Activated CD4-positive, alpha-beta T cell treated with anti-CD3 and anti-CD28 coated beads, Interleukin-2, Interleukin-4, amounts not matched to agents 100 ng/mL and 50 ng/mL, durations not matched to agents 16 hours and 8 hours (primary cell): ENCODE measurements around the gene SCUBE1.
A peak's percentile ranks its signal among the peaks of the same experiment; 100 is the strongest.
"Not testable (repeated sequence)": the region's sequence is repeated elsewhere in the genome, so short reads cannot be mapped to it uniquely, and the experiment has no call there.

Experiments used
- DNase-seq: peaks from one replicate; pipeline ENCODE4 v3.0.0-alpha.2; 2020; ENCODE audit warnings: low spot score

The SCUBE1 gene

GRCh38 chr22:43356881-43357280 is 13.7 kb upstream of the SCUBE1 start:
- no peak for DNase-seq

DNA sequence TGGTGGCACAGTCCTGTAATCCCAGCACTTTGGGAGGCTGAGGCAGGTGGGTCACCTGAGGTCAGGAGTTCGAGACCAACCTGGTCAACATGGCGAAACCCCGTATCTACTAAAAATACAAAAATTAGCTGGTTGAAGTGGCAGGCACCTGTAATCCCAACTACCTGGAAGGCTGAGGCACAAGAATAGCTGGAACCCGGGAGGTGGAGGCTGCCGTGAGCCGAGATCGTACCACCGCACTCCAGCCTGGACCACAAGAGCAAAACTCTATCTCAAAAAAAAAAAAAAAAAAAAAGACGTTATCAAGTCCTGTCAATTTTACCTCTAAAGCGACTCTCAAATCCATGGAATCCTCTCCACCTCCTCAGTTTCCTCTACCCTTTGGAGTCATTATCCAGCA is 12.5 kb upstream of the SCUBE1 start:
- DNase-seq, result not testable (repeated sequence)

DNA sequence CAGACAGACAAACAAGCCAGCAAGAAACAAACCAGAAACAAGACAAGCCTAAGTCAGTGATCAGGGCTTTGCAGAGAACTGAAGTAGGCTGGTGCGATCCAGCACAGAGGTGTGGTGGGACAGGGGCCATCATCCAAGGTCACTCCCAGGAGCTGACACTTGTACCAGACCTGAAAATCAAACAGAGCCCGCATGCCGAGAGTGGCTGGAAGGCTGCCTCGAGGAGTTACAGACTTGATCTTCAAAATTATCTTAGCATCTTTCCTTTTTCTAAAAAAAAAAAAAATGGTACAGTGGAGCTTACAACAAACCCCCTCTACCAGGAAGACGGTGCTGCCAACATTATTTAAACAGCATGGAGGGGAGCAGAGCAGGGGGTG is 8.8 kb upstream of the SCUBE1 start:
- DNase-seq, result no peak

DNA sequence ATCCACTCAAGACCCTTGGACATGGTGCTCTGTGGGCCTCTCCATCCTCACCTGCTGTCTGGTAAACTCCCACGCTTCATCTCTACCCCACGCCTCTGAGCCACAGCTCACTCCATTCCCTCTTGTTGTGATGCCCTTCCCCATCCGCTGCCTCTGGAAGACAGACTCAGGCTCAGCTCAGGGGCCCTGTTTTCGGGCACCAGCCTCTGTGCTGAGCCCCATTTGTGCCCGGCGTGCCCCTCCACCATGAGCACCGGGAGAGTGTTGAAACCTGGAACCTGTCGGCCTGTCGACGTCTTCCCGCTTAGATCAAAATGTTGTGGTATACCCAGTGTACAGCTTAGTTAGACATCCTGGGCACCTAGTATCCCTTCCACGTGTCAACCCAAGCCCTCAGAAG is 6.5 kb upstream of the SCUBE1 start:
- DNase-seq, result no peak

DNA sequence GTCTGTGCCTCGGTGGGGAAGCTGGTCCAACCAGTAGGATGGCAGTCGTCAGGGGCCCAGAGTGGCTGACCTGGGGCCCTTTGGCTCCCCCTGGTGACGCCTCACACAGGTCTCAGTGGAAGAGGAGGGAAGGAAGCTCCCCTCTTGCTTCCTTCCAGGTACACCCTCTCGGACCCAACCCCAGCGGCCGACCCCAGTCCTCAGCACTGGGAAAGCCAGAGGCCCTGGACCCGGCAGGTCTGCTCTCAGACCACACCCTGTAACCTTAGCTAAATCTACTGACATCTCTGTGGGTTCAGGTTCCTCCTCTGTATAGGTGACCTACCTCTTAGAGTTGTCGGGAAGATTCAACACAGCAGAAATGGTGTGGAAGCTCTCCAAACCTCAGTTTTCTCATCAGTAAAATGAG is 3.4 kb upstream of the SCUBE1 start:
- peak; percentile 65 for DNase-seq

- DNase-seq, result peak; percentile 76
These were observed 2.7 kb upstream of the SCUBE1 start for GRCh38 chr22:43345761-43346301.

GRCh38 chr22:43345356-43345755 is 2.2 kb upstream of the SCUBE1 start:
- no peak for DNase-seq

GRCh38 chr22:43344520-43344787 is 1.3 kb upstream of the SCUBE1 start:
- no peak for DNase-seq

- DNase-seq, result no peak
These were observed 723 bp upstream of the SCUBE1 start for GRCh38 chr22:43343670-43344519.

- DNase-seq, result no peak
These were observed 568 bp downstream of the SCUBE1 start for GRCh38 chr22:43342347-43343261.

- DNase-seq, result no peak
These were observed 1.6 kb downstream of the SCUBE1 start for GRCh38 chr22:43341565-43341964.

DNA sequence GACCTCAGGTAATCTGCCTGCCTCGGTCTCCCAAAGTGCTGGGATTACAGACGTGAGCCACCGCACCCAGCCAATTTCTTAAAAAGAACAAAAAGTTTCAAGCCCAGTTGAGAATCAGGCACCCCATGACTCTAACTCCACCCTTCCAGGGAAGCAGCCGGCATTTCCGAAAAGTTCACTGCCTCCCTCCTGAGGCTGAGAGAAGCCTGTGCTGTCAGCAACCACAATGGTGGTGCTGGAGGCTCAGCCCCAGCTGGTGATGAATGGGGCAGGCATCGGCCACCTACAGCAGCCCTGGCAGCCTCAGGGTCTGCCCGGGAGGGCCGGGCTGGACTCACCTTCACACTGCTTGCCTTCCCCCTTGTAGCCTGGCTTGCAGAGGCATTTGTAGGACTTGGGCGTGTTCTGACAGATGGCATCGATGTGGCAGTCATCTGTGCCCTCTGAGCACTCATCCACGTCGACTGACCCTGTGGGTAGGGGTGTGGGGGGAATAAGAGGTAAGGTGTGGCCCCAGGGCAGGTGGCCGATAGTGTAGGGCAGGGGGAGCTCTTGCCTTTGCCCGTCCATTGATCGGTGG is 4.3 kb downstream of the SCUBE1 start:
- no peak for DNase-seq

GRCh38 chr22:43337946-43338345 is 5.2 kb downstream of the SCUBE1 start:
- no peak for DNase-seq

GRCh38 chr22:43337385-43337784 is 5.8 kb downstream of the SCUBE1 start:
- no peak for DNase-seq

- no peak for DNase-seq
These were observed 8.8 kb downstream of the SCUBE1 start for GRCh38 chr22:43334378-43334777.

DNA sequence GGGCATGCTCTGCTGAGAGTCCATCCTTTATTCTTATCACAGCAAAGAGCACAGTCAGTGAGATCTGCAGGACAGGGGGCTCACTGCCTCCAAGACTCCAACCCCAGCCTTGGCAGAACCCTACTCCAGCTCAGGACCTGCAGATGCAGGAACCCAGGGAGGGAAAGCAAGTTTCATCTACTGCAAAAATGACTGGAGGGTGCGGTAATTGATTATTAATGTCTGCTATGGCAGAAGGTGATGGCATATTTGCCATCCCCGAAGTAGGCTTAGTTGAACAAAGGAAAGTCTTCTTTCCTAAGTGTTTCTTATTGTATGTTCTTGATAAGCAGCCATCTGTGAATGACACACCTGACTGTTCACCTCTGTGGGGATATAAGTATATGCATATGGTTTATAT is 9.2 kb downstream of the SCUBE1 start:
- DNase-seq, result no peak

GRCh38 chr22:43333156-43333555 is 10.0 kb downstream of the SCUBE1 start:
- DNase-seq, result no peak

DNA sequence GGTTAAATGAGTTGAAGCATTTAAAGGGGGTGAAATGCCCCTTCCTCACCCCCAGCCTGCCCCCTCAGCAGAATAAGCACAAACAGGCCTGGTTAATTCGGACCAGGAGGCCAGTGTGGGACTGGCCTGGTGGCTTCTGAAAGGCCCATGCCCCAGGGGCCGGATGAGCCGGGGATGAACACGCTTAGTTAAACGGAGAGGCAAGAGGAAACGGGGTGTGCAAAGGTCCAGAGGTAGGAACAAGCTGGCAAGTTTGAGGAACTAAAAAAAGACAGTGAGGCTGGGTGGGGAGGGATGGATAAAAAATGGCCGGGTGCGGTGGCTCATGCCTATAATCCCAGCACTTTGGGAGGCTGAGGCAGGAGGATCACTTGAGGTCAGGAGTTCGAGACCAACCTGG is 11.5 kb downstream of the SCUBE1 start:
- no peak for DNase-seq

DNA sequence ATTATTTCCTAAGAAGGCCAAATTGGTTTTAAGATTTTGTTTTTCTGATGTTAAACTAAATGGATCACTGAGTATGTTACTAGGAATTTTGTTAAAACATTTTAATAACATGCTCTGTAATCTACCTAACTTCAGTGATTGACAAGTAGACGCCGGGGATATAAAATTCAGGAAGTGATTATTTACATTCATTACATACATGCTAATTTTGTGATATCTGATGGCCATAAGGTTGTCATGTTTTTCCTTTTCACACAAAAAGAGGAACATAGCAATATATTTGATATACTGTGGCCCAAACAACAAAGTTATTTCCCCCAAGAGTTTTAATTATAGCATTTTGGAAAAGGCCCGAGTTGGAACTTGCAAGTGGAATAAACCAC is 12.1 kb downstream of the SCUBE1 start:
- DNase-seq, result no peak

DNA sequence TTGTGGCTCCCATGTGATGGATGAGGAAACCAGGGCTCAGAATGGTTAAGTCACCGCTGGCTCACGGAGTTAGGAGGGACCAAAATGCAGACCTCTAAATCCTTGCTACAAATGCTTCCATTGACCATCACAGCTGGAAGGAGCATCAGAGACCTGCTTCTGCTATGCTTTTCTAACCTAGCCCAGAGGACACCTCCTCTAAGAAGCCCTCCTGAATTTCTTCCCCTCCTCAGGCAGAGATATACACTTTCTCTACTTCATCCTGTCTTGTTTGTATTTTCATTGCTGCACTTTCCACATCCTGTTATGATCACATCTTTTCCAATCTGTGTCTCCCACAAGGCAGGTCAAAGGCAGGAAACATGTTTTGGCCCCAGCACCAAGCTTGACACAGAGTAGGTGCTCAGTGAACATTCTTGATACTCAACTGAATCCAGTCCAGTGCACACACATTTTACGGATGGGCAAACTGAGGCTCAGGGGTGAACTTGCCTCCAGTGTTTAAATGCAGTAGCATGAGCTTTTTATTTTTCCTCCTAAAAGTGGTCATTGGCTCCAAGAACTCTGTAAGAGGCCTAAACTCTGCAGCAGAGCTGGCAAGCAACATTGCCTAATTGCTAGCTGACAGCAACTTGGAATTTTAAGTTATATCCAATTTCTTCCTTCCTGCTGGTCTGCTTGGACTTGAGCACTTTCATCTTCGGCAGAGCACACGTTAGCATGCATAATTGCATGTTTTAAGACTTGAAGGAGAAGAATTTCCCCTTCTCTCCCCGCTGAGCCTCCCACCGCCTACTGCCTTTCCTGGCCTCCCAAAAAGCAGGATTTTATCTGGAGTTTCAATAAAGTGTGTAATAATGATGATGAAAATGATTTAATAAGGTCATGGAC is 12.7 kb downstream of the SCUBE1 start:
- DNase-seq, result no peak

GRCh38 chr22:43329061-43329460 is 14.1 kb downstream of the SCUBE1 start:
- DNase-seq, result no peak

DNA sequence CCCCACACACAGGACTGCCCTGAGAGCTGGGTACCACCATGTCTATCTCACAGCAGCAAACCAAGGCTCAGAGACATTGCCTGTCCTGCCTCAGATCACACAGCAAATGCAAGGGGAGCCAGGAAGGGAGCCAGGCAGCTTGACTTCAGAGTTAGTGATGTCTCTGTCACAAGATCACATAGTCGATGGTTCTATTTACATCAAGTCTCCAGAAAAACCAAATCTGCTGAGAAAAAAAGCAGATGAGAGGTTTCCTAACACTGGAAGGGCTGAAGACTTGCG is 16.1 kb downstream of the SCUBE1 start:
- no peak for DNase-seq
